Esophagus squamous epithelium (tissue), 4 donors: ENCODE measurements around the gene ABAT.

Experiments
- CTCF ChIP-seq, 6 experiments: fragments of 450-650 bp in 4 of 6; fragments of 200-600 bp in 2 of 6; sonication (generic) in 2 of 6; IDR thresholded peaks; one replicate each; pipeline ENCODE4 v1.5.1; 2016 to 2019; ENCODE audit warnings: antibody characterized with exemption in 6 of 6, mild to moderate bottlenecking in 4 of 6, moderate library complexity in 4 of 6
- POLR2A ChIP-seq, 4 donors: fragments of 450-650 bp; IDR thresholded peaks; one replicate each; pipeline ENCODE4 v1.6.1; 2017; ENCODE audit warnings: antibody characterized with exemption in 4 of 4, mild to moderate bottlenecking in 4 of 4, moderate library complexity in 3 of 4

GRCh38 chr16:8677481-8677880, 3.1 kb downstream of the ABAT start:
- TF ChIP-seq CTCF (IDR thresholded peaks at IDR 0.05) (no peak), POLR2A (IDR thresholded peaks at IDR 0.05) (no peak)
